ENCODE measurements around the gene MAP3K10.

DNA sequence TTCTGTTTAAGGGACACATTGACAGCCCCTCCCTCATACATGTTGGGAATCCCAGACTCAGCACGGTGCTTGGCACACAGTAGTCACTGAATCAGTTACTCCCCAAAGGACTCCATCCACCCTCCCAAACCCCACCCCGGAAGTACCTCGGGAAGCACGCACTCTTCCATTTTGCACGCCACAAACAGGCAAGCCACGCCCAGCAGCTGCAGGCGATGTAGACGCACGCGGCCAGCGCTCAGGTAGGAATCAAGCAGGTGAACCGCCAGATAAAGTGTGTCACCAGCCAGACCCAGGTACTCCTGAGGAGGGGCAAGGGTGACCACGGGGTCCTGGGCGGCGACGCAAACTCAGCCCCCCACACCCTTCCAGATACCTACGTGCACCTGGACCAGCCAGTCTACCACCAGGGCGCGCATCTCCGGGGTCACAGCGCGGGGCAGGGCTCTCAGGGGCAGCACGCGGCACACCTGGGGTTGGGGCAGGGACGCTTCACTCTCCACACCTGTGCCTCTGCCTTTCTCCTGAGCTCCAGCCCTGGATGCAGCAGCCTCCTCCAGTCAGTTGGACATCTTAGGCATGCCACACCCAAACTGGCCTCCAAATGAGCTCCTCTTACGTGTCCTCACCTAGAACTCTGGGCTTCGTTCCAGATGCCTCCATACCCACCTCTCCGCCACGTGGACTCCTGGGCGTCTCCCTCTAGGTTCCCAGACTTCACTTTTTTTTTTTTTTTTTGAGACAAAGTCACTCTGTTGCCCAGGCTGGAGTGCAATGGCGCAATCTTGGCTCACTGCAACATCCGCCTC is 33.3 kb downstream of the MAP3K10 start:
- TF ChIP-seq TAF1 (IDR thresholded peaks at IDR 0.05; ENCODE audit: borderline replicate concordance, low read depth, low read length) (no peak), EP300 (IDR thresholded peaks at IDR 0.05; ENCODE audit: borderline replicate concordance in 1 of 2, low read depth in 1 of 2, low read length in 1 of 2) (no peak), RFX5 (IDR thresholded peaks at IDR 0.05; ENCODE audit: low read length) (no peak), SIN3A (IDR thresholded peaks at IDR 0.05; ENCODE audit: borderline replicate concordance, low read depth, low read length) (no peak), POLR2AphosphoS5 (IDR thresholded peaks at IDR 0.05; ENCODE audit: low read depth, low read length) (no peak), SMC3 (IDR thresholded peaks at IDR 0.05; ENCODE audit: low read depth, low read length) (no peak), CHD2 (IDR thresholded peaks at IDR 0.05; ENCODE audit: low read length, partially characterized antibody) (no peak)
- TF ChIP-seq, protein P1, sequence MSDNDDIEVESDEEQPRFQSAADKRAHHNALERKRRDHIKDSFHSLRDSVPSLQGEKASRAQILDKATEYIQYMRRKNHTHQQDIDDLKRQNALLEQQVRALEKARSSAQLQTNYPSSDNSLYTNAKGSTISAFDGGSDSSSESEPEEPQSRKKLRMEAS (IDR thresholded peaks at IDR 0.05; ENCODE audit: low read depth), result no peak
- TF ChIP-seq, protein P2, sequence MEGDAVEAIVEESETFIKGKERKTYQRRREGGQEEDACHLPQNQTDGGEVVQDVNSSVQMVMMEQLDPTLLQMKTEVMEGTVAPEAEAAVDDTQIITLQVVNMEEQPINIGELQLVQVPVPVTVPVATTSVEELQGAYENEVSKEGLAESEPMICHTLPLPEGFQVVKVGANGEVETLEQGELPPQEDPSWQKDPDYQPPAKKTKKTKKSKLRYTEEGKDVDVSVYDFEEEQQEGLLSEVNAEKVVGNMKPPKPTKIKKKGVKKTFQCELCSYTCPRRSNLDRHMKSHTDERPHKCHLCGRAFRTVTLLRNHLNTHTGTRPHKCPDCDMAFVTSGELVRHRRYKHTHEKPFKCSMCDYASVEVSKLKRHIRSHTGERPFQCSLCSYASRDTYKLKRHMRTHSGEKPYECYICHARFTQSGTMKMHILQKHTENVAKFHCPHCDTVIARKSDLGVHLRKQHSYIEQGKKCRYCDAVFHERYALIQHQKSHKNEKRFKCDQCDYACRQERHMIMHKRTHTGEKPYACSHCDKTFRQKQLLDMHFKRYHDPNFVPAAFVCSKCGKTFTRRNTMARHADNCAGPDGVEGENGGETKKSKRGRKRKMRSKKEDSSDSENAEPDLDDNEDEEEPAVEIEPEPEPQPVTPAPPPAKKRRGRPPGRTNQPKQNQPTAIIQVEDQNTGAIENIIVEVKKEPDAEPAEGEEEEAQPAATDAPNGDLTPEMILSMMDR (IDR thresholded peaks at IDR 0.05), result no peak

Data from SK-N-SH (cell line).